Liver (tissue), 3 donors: Measurements from ENCODE around the gene TAS2R41.

ENCODE experiments used
- CTCF ChIP-seq: fragments of 150-350 bp; IDR thresholded peaks from 2 replicates; pipeline ENCODE4 v1.5.1; 2017; ENCODE audit warnings: improper control_type of control experiment, low read depth, low read length; ENCODE audit not compliant: missing input control
- FOXA1 ChIP-seq: IDR thresholded peaks from 2 replicates; pipeline ENCODE4 v1.6.1; 2016; ENCODE audit warnings: antibody characterized with exemption
- JUND ChIP-seq, 2 donors: IDR thresholded peaks; 2 replicates each; pipeline ENCODE4 v1.6.1; 2016; ENCODE audit warnings: antibody characterized with exemption in 2 of 2
- MAX ChIP-seq: IDR thresholded peaks from 2 replicates; pipeline ENCODE4 v1.6.1; 2016; ENCODE audit warnings: antibody characterized with exemption
- NR2F2 ChIP-seq: IDR thresholded peaks from 2 replicates; pipeline ENCODE4 v1.6.1; 2016; ENCODE audit warnings: antibody characterized with exemption
- REST ChIP-seq: IDR thresholded peaks from 2 replicates; pipeline ENCODE4 v1.6.1; 2016; ENCODE audit warnings: antibody characterized with exemption, mild to moderate bottlenecking
- RXRA ChIP-seq, 2 donors: IDR thresholded peaks; 2 replicates each; pipeline ENCODE4 v1.6.1; 2017 to 2018; ENCODE audit warnings: antibody characterized with exemption in 2 of 2, mild to moderate bottlenecking in 1 of 2
- SP1 ChIP-seq: IDR thresholded peaks from 2 replicates; pipeline ENCODE4 v1.6.1; 2018; ENCODE audit warnings: antibody characterized with exemption, mild to moderate bottlenecking
- TAF1 ChIP-seq: conservative IDR thresholded peaks from 2 replicates; pipeline ENCODE4 v1.6.1; 2016; ENCODE audit warnings: antibody characterized with exemption, mild to moderate bottlenecking
- YY1 ChIP-seq: IDR thresholded peaks from 2 replicates; pipeline ENCODE4 v1.6.1; 2016; ENCODE audit warnings: antibody characterized with exemption, mild to moderate bottlenecking
- ZBTB33 ChIP-seq: IDR thresholded peaks from 2 replicates; pipeline ENCODE4 v1.6.1; 2016; ENCODE audit warnings: antibody characterized with exemption
- donor health status: healthy.
- donor health status: healthy.

GRCh38 chr7:143493751-143494150 is 16.1 kb downstream of the TAS2R41 start:
- TF ChIP-seq CTCF (no peak), NR2F2 (no peak), JUND (IDR thresholded peaks at IDR 0.05) (no peak), TAF1 (no peak), RXRA (IDR thresholded peaks at IDR 0.05) (no peak), ZBTB33 (no peak), REST (no peak), SP1 (no peak), YY1 (no peak), MAX (no peak), FOXA1 (no peak)
